Esophagus mucosa (tissue), 1 donor: ENCODE results near the gene SAE1. TPM values are rescaled to one million over a fixed set of nuclear protein-coding genes. Genes with fewer than 3 reads are reported as not detected.

Source experiments
- ATAC-seq: fragments of 200-7000 bp; cut with Tn5 transposase; one replicate; pipeline ENCODE4 v1.9.1; 2020
- total RNA-seq: library from RNA; stranded (reverse); gene quantifications from one replicate; pipeline ENCODE4 v1.2.4, GENCODE V29; 2023
- donor health status: DM: yes; HTN: yes; CAD: no.

Gene SAE1
- total RNA-seq, 1 donor from 2014 or later = 53.2 TPM

DNA sequence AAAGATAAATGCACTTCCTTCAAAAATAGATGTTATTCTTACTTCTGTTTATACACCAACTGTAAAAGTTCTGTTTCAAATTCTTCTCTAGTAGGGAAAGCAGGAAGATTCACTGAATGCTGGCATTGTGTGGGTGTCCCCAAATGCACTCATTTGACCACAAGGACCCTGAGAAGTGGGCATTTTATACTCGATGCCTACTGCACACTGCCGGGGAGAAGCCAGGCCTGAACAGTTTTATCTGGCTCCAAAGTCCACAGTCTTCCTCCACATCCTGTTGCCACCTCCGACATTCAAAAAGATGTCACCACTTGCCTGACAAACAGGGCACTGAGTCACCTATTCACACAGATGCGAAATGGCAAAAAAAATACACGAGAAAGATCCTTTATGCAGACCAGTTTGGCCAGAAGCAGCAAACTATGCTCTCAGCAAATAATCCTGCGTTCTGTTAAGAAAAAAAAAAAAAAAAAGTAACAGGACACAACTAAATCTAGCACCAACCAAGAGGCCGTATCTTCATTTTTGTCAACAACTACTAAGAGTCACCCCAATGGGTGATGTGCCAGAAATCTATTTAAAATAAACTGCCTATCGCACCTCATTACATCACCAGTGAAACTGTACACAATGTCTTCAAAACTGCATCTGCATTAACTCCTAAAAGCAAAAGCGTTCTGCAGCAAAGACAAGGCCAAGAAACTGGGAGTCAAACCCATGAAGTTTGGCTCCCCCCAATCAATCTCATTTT is 23.3 kb upstream of the SAE1 start:
- peak; percentile 44 for ATAC-seq

DNA sequence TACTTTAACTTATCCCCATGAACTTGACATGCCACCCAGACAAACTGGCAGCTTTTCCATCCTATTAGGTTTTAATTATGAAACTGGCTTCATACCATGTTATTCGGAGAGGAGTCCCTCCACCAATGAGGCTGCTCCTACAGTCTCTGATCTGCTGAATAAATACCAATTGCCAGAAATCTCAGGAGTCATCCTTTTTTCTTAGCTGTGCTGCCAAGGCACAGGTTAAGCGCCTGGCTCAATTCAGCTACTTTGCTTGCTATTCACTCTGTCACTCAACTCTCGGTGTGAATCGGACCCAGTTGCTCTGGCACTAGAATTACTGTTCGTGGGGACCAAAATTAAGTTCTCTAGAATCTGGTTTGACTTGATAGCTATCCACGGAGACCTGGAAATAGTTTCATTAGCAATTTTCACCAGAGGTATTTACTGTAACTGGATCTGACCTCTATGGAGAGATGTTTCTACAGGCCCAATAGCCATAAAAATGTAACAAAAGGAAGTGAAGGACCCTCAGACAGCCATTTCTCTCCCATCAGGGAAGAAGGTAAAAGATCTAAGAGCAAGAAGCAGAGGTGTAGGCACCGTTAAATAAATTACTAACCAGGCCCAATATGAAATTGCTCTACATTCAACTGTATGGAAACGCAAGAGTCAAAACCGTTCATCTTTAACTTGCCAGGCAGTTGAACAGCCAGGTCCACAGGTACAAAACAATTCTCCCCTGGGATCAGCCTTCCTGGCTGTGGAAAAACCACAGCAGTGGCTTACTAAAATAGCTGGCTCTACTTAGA is 22.5 kb upstream of the SAE1 start:
- peak; percentile 15 for ATAC-seq

DNA sequence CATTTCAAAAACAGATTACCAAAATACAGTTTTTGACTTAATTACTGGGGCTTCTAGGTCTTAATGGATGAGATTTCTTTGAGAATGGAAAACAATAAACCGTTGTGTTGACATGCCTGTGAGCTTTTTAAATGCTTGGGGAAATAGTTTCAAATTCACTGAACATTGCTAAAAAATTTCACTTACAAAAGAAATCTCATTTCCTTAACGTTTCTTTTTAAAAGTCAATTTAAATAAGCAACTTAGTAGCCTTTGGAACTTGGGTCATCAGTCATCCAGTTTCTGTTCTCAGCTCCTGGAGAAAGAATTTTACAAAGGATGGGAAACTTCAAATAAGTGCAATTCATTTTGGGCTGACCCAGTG is 21.5 kb upstream of the SAE1 start:
- no peak for ATAC-seq

DNA sequence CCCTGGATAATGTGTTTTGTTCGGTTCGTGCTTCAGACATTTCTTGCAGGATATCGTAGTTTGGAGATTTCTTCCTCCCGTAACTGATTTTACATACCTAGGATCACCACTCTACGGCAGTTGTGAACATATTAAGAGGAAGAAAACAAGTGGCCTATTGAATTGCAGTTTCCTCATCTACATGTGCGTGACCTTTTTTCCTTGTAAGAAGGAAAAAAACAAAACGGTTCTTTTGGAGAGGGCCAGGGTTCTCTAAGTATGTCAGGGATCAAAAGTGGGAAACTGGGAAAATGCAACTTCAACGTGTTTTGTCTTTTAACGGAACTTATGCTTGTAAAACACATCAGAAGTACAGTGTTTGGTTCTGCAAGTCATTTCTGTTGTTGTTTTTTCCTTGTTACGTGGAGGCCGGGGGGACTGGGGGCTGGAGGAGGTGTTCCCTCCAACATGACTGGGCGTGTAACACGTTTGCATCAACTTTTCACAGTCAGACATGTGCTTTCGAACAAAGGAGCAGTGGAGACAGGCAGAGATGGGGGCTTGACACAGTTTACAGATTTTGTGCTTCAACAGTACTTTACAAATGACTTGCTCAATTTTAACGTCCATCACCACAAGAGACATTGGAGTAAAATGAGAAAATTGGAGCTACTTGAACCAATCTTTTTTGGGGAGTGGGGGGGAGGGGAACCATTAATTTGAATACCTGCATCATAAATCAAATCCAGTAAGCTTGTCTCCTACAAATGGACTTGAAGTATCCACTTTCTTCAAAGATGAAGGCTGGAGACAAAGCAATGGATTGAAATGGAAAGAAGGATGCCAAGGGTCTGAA is 20.9 kb upstream of the SAE1 start:
- no peak for ATAC-seq

DNA sequence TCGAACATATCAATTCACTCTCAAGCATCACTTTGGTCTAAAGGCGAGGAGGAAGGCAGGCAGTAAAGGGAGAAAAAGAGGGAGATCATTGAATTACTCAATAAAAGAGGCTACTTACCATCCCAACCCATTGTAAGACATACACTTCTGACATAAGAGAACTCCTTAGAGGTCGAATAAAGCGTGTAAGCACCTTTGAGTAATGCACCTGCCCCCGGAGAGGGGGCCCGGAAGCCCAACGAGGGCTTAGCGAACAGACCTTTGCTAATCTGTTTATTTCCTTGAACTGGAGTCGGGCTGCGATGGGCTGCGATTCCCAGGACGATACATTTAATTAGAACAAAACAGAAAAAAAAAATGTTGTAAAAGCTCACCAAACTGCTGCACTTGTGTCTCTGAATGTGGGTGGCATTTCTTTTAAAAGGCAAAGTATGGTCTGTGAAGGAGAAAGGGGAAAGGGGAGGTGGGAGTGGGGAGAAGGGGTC is 20.1 kb upstream of the SAE1 start:
- no peak for ATAC-seq

DNA sequence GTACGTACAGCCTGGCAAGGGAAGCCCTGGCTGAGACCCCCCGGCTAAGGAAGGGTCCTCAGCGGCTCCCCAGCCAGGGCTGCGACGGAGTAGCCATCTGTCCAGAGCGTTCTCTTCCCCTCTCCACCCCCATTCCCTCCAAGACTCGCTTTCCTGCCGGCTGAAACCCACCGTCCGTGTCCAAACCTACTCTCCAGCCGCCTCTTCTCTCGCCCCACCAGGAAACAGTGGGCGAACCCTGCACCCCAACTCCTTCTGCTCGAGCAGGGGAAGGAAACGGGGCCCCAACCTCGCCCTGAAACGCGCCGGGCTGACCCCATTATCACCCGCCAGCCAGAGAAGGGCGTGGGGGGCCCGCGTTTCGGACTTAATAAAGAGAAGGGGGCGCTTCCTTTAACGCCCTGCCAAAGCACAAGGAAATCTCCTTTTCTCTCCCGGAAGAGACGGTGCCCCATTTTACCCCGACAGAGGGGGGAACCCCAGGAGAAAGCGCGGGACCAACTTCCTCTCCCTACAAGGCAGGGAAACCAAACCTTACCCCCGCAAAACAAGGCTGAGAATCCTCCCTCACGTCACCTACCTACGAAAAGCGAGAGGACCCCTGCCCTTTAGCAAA is 19.5 kb upstream of the SAE1 start:
- no peak for ATAC-seq

DNA sequence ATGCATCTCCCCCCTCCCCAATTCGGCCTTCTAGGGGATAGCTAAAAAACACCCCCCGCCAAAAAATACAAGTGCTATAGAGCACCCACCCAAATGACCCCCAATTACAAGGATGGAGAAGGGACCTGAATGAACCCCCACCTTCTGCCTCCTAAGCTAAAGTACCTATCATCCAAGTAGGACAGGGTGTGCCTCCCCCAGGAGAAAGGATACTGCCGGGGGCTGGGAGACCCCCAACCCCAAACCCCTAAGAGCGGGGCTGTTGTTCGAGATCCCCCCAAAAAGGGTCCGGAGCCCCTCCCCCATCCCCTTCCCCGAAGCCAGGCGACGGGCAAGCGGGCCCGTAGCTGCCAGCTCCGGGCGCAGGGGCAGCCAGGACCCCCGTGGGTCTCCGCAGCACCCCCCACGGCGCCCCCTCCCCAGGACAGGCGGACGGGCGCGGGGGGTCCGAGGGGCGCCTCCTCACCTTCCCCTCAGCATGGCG is 18.9 kb upstream of the SAE1 start:
- ATAC-seq = no peak

DNA sequence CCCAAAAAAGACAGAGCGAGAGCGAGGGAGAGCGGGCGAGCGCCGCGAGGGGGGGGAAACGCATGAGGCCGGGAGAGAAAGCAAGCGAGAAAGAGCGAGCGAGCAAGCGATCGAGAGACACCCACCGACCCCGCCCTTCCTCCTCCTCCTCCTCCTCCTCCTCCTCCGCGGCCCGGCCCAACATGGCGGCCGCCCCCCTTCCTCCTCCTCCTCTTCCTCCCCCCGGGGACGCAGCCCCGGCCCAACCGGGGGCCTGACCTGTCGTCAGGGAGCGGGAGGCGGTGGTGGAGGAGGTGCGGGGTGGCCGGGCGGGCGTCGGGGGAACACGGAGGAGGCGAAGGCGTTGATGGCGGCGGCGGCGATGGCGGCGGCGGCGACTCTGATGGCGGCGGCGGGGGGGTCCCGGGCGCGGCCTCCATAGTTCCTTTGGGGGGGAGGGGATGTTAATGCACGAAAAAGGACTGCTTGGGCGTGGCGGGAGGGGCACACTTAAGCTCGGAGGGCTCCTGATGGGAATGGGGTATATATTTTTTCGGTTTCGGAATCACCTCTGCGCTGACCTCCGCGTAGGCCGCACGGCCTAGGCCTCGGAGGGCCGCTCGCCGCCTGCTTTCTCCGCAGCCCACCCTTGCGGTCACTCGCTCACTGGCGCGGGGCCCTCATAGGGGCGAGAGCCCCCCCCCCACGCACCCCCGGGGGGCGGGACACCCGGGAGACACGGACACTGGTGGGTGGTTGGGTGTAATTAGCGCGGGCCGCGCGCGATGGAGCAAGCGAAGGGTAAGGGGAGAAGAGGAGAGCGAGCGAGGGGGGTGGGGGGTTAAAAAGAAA is 18.3 kb upstream of the SAE1 start:
- ATAC-seq = peak; percentile 53

DNA sequence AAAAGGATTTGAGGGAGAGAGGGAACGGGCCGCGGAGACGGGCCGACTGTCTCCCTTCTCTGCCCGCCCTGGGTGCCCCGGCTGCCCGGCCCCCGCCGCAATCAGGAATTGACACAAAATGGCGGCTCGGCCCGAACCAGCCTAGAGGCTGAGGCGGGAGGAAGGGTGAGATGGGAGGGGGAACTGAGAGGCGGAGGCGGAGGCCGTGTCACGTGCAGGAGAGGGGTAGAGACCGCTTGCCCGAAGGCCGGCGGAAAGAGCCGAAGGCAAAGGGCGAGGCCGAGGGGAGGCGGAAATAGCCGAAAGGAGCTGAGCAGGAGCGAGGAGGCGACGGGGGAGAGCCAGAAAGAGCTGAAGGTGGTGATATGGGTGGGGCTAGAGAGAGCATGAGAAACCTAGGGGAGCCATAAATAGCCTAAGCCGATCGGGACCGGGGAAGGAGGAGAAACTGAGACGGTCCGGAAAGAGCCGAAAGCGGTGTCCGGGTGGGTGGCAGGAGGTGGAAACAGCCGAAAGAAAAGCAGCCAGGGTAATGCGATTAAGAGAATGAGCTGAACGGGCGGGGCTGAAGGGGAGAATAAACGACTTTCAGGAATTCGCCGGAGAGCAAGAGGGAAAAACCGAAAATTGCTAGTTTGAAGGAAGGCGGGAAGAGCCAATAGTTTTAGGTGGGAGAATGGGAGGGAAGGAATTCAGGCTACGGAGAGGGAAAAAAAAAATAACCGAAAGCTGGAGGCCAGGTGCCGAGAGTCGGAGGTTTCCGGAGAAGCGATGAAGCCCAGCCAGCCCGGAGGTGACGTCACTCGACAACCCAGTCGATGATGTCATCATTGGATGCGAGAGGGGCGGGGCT is 17.4 kb upstream of the SAE1 start, which contains the start of gene ZC3H4:
Gene ZC3H4 (minus strand): TSS at position 780 of the 853 bp plus-strand sequence. CDS start 1,192 bp downstream, outside the sequence.
- ATAC-seq = peak; percentile 94

DNA sequence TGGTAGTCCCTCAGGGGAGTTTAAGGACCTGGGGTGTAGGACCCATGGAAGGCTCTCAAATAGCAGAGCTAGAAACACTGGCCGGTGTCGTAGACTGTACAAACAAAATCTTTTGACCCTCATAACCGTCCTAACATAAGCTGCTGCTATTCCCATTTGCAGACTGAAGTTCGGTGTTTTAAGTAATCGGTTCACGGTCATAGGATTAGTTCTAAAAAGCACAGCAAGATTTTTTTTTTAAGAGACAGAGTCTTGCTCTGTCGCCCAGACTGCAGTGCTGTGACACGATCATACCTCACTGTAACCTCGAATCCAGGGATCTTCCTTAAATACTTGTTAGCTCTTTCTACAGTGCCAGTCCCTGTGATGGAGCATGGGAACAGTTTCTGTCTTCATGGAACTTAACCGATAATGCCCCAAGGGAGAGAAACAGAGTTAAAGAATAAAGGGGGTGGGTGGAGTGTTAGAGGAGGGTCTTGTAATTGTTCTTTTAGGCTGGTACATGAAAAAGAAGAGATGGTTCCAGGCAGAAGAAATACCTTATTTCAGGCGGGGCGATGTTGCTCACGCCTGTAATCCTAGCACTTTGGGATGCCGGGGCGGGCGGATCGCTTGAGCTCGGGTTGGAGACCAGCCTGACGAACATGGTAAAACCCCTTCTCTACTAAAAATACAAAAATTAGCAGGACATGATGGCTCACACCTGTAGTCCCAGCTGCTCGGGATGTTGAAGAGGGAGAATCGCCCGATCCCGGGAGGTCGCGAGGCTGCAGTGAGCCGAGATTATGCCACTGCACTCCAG is 16.6 kb upstream of the SAE1 start:
- no peak for ATAC-seq

DNA sequence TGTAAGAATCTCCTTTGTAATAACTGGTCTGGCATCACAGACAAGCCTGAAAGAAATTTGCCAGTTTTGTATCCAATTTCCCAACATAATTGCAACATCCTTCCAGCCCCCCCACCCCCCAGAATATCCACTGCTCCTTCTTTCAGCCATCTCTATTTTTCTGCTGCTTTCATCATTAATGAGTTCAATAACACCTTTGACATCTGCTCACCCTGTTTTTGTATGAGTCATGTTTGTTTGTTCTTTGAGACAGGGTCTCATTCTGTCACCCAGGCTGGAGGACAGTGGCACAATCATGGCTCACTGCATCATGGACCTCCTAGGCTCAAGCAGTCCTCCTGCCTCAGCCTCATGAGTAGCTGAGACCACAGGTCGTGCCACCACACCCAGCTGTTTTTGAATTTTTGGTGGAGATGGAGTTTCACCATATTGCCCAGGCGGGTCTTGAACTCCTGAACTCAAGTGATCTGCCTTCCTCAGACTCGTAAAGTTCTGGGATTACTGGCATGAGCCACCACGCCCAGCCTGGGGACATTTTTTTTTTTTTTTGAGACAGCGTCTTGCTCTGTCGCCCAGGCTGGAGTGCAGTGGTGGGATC is 10.1 kb upstream of the SAE1 start:
- no peak for ATAC-seq

DNA sequence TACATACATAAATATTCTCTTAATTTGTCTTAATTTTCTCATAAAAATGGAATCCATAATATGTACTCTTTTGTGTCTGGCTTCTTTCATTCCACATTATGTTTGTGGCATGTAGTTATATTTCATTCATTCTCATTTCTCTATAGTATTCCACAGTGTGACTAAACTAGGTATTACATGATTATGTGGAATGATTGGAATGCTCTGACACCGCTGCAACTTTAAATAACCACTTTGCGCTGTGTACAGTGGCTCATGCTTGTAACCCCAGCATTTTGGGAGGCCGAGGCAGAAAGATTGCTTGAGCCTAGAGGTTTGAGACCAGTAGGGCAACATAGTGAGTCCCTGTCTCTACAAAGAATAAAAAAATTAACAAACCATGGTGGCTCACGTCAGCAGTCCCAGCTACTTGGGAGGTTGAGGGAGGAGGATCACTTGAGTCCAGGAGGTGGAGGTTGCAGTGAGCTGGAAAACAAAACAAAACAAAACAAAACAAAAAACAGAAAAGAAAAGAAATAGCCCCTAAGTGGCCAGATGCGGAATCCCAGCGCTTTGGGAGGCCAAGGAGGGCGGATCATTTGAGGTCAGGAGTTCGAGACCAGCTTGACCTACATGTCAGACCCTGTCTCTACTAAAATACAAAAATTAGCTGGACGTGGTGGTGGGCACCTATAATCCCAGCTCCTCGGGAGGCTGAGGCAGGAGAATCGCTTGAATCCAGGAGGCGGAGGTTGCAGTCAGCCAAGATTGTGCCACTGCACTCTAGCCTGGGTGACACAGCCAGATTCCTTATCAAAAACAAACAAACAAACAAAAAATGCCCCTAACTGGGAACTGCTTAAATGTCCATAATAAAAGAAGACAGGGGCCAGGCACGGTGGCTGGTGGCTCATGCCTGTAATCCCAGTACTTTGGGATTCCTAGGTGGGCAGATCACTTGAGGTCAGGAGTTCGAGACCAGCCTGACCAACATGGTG is 8.0 kb upstream of the SAE1 start:
- ATAC-seq = no peak

DNA sequence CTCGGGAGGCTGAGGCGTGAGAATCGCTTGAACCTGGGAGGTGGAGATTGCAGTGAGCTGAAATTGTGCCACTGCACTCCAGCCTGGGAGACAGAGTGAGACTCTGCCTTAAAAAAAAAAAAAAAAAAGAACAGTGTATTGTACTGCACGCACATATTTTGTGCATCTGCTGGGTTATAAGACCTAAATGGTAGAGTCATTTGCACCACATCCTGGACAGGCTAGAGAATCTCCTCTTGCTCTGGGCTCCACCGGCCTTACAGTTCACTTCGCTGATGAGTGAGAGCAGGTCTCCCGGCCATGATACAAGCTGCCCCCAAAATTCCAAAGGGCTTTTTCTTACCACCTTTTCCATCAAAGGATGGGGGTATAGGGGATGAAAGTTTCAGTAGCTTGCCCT is 7.2 kb upstream of the SAE1 start:
- ATAC-seq = no peak

DNA sequence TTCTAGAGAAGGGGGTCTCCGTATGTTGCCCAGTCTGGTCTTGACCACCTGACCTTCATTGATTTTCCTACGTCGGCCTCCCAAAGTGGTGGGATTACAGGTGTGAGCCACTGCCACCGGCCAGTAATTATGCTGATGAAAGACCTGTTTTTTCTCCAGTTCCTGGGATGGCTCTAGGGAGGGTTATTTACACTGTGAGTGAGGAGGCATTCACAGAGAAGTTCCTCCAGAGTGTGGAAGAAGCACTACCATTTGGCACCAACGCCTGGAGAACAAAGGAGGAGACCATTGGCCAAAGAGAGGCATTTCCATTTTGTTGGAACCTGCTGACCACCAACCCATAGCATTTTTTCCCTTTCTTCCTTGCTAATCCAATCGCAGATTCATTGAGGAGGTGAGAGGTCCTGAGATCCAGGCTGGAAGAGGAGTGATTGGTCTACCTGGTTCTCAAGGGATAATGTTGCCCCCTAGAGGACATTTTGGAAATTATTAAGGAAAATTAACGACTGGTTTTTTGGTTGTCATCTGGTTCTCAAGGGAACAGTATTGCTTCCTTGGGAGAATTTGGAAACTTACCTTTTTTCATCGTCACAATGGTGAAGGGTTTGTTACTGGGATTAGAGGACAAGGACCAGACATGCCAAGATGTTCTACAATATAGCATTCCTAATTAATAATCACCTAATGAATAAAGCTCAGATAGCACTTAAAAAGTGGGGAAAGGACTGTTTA is 5.5 kb upstream of the SAE1 start:
- peak; percentile 66 for ATAC-seq

DNA sequence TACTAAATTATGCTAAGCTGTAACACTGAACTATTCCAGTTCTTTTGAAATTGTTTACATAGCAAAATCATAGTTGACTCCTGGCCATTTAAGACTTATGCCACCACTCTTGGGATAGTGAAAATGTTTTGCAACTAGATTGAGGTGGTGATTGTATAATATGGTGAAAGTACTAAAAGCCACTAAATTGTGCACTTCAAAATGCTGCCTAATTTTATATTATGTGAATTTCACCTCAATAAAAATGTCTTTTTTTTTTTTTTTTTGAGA is 5.0 kb upstream of the SAE1 start:
- no peak for ATAC-seq

DNA sequence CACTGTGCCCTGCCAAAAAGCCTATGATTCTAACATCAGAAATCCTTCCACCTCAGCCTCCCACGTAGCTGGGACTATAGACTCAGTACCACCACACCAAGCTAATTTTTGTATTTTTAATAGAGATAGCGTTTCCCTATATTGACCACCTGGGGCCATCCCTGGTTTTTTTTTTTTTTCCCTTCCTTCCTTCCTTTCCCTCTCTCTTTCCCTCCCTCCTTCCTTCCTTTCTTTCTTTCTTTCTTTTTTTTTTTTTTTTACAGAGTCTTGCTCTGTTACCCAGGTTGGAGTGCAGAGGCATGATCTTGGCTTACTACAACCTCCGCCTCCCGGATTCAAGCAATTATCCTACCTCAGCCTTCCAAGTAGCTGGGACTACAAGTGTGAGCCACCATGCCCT is 1.1 kb upstream of the SAE1 start:
- ATAC-seq = no peak

DNA sequence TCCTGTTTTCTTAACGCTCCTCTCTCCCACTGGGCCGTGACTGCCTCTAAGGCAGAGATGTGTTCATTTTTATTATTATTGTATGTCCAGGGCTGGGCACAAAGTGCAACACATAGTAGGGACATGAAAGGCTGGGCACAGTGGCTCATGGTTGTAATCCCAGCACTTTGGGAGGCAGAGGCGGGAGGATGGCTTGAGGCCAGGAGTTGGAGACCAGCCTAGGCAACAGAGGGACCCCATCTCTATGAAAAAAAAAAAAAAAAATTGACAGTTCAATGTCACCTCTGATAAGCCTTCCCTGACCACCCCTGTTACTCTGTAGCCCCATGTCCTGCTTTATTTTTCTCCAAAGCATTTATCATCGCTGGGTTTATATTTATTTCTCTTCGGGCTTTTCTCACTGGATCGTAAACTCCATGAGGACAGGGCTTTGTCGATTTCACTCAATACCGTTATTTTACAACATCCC is 481 bp upstream of the SAE1 start:
- ATAC-seq = no peak
